Left ventricle myocardium inferior (tissue), 1 donor: ENCODE measurements around the gene ARSG. TPM values are rescaled to one million over a fixed set of nuclear protein-coding genes. Genes with fewer than 3 reads are reported as not detected.

ENCODE experiments used
- DNase-seq: peaks from one replicate; pipeline ENCODE4 v3.0.0-alpha.2; 2020
- H3K27ac ChIP-seq: fragments of 200-600 bp; replicated peaks from 2 replicates; pipeline ENCODE4 v1.8.0; 2021
- H3K27me3 ChIP-seq: fragments of 200-600 bp; 2 replicates; pipeline ENCODE4 v1.8.0; 2021; ENCODE audit warnings: low read depth
- H3K36me3 ChIP-seq: fragments of 200-600 bp; 2 replicates; pipeline ENCODE4 v1.8.0; 2021
- H3K4me1 ChIP-seq: fragments of 200-600 bp; 2 replicates; pipeline ENCODE4 v1.8.0; 2021
- H3K4me3 ChIP-seq: fragments of 200-600 bp; 2 replicates; pipeline ENCODE4 v1.8.0; 2021; ENCODE audit warnings: mild to moderate bottlenecking, moderate library complexity
- H3K9me3 ChIP-seq: fragments of 200-600 bp; replicated peaks from 2 replicates; pipeline ENCODE4 v1.8.0; 2021
- intact Hi-C: fragments of 100-400 bp; cut with micrococcal nuclease; formaldehyde crosslinking; loops from one replicate; pipeline ENCODE4 v1.11.0; 2022
- total RNA-seq: library from RNA; stranded (reverse); fragmentation: NEBNext Ultra II Directional; extraction: Animal tissue kit (Norgen Biotek cat#: 25700); gene quantifications from one replicate; pipeline ENCODE4 v1.2.1, GENCODE V29; 2021
- TF ChIP-seq, protein P1 (sequence below): fragments of 200-600 bp; IDR thresholded peaks from 2 replicates; pipeline ENCODE4 v1.8.0; 2021; ENCODE audit warnings: antibody characterized with exemption, mild to moderate bottlenecking, borderline replicate concordance
- donor health status: DM: no; HTN: yes; CAD: no; lungs with severe emphysema.

Gene ARSG
- total RNA-seq, 1 donor from 2014 or later = 3.7 TPM

DNA sequence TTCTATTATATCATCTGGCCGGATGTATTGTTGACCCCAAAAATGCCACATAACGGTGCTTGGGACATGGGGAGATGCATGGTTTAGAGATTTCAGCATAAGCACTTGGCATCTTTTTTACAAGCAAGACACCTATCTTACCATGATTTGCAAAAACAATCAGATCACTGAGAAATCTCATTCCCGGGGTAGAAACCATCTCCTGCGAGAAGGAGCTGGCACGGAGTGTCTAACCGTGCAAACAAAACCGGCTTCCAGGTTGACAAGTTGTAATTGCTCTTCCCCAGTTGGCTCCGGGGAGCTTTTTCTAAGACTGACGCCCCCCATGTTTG lies 1.4 kb upstream of the ARSG start:
- DNase-seq = no peak
- peaks cover 33% of the 10 kb centered on the region for H3K27me3 ChIP-seq
- peak overlapping the region; percentile 81 for H3K4me3 ChIP-seq
- peak overlapping the region; percentile 74 for H3K27ac ChIP-seq
- H3K4me1 ChIP-seq = peaks cover 30% of the 10 kb centered on the region
- intact Hi-C loops = no loop called here
- H3K36me3 ChIP-seq = no peaks in the 10 kb centered on the region
- TF ChIP-seq, protein P1, sequence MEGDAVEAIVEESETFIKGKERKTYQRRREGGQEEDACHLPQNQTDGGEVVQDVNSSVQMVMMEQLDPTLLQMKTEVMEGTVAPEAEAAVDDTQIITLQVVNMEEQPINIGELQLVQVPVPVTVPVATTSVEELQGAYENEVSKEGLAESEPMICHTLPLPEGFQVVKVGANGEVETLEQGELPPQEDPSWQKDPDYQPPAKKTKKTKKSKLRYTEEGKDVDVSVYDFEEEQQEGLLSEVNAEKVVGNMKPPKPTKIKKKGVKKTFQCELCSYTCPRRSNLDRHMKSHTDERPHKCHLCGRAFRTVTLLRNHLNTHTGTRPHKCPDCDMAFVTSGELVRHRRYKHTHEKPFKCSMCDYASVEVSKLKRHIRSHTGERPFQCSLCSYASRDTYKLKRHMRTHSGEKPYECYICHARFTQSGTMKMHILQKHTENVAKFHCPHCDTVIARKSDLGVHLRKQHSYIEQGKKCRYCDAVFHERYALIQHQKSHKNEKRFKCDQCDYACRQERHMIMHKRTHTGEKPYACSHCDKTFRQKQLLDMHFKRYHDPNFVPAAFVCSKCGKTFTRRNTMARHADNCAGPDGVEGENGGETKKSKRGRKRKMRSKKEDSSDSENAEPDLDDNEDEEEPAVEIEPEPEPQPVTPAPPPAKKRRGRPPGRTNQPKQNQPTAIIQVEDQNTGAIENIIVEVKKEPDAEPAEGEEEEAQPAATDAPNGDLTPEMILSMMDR = no peak
- H3K9me3 ChIP-seq = no peaks in the 10 kb centered on the region

DNA sequence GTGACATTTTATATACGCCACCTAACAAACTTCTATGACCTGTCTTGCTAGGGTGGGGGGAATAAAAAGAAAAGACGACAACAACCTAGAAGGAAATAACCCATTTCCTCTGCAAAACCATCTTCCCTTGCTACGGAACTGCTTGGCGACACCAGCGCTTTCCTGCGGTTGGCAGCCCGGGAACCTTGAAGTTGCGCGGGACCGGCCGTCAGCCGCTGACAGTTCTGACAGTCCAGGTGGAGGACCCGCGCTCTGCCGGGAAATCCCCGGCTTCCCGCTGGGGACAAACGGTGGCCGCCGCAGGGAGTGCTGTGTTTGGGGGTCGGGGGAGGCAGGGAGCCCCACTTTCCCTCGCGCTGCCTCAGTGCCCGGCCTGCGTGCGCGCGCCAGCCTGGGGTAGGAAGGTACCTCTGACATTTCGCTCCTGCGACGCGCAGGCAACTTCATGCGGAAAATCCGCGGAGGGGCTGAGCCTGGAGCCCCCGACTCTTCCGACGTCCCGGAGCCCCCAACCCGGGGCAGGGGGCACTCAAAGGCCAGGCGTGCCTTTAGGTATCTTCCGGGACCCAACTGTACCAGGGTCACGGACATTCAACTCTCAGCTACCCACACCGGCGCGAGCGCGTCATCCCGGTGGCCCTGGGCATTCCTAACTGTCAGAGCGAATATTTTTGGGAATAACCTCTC lies 884 bp upstream of the ARSG start:
- peak; percentile 35 for DNase-seq
- intact Hi-C loops = no loop called here
- peak overlapping the region; percentile 74 for H3K27ac ChIP-seq
- no peaks in the 10 kb centered on the region for H3K9me3 ChIP-seq
- TF ChIP-seq, protein P1 = no peak
- no peaks in the 10 kb centered on the region for H3K36me3 ChIP-seq
- H3K27me3 ChIP-seq = peaks cover 38% of the 10 kb centered on the region
- peak overlapping the region; percentile 81 for H3K4me3 ChIP-seq
- peaks cover 30% of the 10 kb centered on the region for H3K4me1 ChIP-seq

DNA sequence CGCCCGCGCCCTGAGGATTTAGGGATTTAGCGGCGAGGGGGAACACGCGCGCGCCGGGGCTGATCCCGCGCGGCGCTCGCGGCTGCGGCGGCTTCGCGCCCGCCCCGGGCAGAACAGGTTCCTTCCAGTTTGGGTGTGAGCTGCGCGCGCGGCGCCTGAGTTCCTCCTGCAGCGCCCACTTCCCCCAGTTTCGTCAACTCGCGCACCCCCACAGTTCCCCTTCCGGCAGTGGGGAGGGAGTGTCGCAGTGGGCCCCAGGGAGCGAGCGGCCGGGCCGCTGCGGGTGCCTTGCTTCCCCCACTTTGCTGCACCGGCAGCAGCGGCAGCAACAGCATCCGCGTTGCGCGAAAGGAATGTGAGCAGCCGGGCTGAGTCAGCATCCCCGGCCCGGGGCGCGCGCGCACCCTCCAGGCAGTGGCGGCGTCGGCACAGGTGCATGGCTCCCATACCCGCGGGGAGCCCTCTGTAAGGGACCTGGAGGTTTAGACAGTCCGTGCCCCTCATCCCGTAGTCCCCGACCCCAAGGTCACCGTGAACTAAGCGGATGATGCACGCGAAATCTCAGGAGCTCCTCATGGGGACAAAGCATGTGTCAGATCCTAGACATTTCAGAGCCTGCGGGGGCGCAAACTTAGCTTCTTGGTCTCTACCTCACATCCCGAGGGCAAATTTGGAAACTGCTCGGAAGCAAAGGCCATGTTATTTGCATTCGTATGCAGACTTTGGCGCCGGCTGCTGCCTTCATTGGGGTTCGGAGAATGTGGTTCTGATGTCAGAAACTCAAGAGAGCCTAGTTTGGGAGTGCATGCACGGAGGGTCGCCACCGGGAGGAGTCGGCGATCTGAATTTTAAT lies 767 bp downstream of the ARSG start:
- Histone ChIP-seq H3K27ac (peak overlapping the region; percentile 74), H3K4me1 (peaks cover 30% of the 10 kb centered on the region)
- intact Hi-C loops = no loop called here

DNA sequence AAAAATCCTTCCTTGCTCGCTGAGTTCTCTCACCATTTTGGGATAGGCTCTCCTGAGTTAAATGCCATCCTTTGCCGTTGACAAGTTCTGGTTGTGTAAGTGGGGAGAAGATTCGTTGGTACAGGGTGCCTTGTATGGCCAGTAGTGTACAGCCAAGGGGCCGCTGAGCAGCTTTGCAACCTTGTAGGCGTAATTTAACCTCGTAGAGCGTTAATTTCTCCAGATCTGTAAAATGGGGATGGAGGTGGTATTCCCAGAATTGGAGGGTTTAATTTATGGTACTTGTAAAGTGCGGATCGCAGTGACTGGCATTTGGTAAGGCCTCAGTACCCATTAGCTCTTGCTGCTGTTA lies 1.4 kb downstream of the ARSG start:
- Histone ChIP-seq H3K4me3 (peak overlapping the region; percentile 81), H3K27me3 (peaks cover 50% of the 10 kb centered on the region), H3K36me3 (no peaks in the 10 kb centered on the region), H3K9me3 (no peaks in the 10 kb centered on the region), H3K27ac (no peak overlapping the region), H3K4me1 (peaks cover 30% of the 10 kb centered on the region)
- no peak for DNase-seq
- TF ChIP-seq, protein P1 = no peak
- intact Hi-C loops = no loop called here

More for the DNA sequence above, 767 bp downstream of the ARSG start:
- Histone ChIP-seq H3K4me3 (peak overlapping the region; percentile 81), H3K36me3 (no peaks in the 10 kb centered on the region), H3K9me3 (no peaks in the 10 kb centered on the region), H3K27me3 (peaks cover 50% of the 10 kb centered on the region)
- TF ChIP-seq, protein P1 = no peak
- DNase-seq = peak; percentile 79

DNA sequence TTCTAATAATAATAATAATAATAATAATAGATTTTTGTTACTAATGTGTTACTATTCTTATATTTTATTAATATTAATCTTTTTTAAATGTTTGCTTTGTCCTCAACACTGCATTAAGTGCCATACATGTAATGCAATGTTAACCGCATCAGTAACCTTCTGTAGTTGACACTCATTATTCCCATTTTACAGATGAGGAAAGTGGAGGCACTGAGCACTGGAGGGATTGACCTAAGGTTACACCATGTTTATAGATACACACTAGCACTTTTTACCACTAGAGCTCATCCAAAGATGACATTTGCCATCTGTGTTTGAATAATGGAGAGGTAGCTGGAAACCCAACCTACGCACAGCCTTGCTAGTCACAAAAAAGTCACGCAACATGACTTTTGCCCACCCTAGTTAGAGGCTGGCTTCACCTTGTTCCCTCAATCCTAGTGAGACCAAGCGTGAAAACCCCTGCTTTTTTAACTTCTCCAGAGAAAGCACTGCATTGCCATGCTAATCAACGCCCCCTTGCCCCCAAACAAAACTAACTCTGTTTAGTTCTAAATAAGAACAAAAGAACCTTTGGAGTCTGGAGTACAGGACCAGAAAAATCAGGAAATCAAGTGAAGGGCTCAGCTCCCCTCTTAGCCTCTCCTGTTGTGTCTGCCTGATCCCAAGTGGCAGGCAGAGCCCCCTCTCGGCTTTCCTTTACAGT lies 2.3 kb downstream of the ARSG start:
- DNase-seq = no peak
- Histone ChIP-seq H3K36me3 (no peaks in the 10 kb centered on the region), H3K27ac (no peak overlapping the region), H3K4me1 (peaks cover 30% of the 10 kb centered on the region), H3K27me3 (peaks cover 50% of the 10 kb centered on the region), H3K9me3 (no peaks in the 10 kb centered on the region), H3K4me3 (no peak overlapping the region)
- TF ChIP-seq, protein P1 = no peak
- intact Hi-C loops = no loop called here
